Measurements from ENCODE around the gene L3MBTL4.

Gene L3MBTL4

DNA sequence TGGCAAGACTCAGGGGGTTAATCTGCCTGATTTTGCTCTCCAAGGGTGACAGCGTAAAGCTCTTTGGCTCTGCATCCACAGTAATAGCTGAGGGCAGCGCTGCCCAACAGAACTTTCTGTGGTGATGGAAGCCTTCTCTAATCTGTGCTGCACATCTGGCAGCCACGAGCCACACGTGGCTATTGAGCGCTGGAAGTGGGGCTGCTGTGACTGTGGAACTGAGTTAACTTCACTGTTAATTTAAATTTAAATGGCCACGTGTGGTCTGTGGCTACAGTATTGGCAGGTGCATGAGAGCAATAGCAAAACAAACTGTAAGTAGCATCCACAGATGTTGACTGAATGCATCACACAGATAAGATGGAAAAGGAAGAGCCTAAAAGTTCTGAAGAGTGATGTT is 472.1 kb downstream of the L3MBTL4 start:
- no peaks in the 10 kb centered on the region for H3K4me1 ChIP-seq (ENCODE audit: control insufficient read depth, insufficient read depth, low read length)
- H3K9me3 ChIP-seq (ENCODE audit: control insufficient read depth, low read length): no peaks in the 10 kb centered on the region
- no peak overlapping the region for H3K4me3 ChIP-seq (ENCODE audit: low read length)
- no peaks in the 10 kb centered on the region for H3K27me3 ChIP-seq (ENCODE audit: control insufficient read depth, insufficient read depth, low read length)
- H3K36me3 ChIP-seq (ENCODE audit: control insufficient read depth, insufficient read depth, low read length): no peaks in the 10 kb centered on the region
- H3K9ac ChIP-seq (ENCODE audit: low read length): no peak overlapping the region

DNA sequence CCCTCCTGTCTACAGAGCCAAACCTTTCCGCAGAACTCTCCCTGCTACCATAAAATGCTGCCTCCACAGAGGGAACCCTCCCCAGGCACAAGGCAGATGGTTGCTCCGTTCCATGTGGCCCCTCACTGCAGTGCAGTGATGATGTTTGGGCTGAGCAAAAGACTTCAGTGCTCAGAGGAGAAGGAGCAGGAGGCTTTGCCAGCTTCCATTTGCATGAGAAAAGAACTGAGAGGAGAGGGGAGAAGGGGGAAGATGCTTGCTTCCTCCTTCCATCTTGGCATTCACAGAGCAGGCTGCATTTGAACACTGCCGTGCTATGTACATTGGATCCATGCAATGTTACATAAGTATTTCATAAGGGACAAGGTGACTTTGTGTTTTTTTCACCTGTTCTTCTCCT is 472.8 kb downstream of the L3MBTL4 start:
- Histone ChIP-seq H3K4me3 (ENCODE audit: low read length) (no peak overlapping the region), H3K36me3 (ENCODE audit: control insufficient read depth, insufficient read depth, low read length) (no peaks in the 10 kb centered on the region), H3K27me3 (ENCODE audit: control insufficient read depth, insufficient read depth, low read length) (no peaks in the 10 kb centered on the region), H3K4me1 (ENCODE audit: control insufficient read depth, insufficient read depth, low read length) (no peaks in the 10 kb centered on the region), H3K9me3 (ENCODE audit: control insufficient read depth, low read length) (no peaks in the 10 kb centered on the region), H3K9ac (ENCODE audit: low read length) (no peak overlapping the region)

DNA sequence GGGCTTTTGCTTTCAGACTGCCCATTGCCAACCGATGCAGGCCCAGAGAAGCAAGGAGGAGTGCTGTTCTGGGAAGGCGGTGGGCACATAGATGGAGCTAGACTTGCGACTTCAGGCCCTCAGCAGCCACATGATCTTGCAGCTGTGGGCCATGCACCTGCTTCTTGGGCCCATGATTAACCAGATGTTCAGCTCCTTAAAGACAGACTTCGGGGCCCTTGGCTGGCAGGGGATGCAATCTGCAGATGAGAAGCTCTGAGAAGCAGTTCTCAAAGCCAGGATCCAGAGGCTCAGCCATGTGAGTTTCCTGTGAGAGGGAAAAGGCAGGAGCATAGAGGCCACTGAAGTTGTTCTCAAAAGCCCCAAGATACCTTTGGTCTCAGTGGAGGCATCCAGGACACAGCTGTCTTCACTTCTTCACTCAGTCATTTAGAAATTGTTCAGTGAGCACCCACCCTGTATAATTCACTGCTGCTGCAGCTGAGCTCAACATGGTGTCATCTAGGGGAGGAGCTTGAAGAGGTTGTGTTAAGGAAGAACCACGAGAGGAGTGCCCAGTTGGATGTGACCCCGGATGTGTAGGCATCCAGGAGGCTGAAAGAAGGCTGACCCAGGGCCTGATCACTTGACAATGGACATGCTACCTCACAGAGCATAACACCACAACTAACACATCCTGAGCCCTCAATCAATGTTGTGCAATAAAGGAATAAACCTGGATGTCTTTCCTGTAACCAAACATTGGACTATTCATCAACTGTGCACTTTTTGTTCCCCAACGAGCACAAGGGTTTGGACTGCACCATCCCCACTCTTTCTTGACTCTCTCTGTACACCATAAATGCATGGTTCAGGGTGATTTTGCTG is 474.7 kb downstream of the L3MBTL4 start:
- H3K4me1 ChIP-seq (ENCODE audit: control insufficient read depth, insufficient read depth, low read length): no peaks in the 10 kb centered on the region
- H3K9ac ChIP-seq (ENCODE audit: low read length): no peak overlapping the region
- no peak overlapping the region for H3K4me3 ChIP-seq (ENCODE audit: low read length)
- no peaks in the 10 kb centered on the region for H3K27me3 ChIP-seq (ENCODE audit: control insufficient read depth, insufficient read depth, low read length)
- no peaks in the 10 kb centered on the region for H3K9me3 ChIP-seq (ENCODE audit: control insufficient read depth, low read length)
- H3K36me3 ChIP-seq (ENCODE audit: control insufficient read depth, insufficient read depth, low read length): no peaks in the 10 kb centered on the region

DNA sequence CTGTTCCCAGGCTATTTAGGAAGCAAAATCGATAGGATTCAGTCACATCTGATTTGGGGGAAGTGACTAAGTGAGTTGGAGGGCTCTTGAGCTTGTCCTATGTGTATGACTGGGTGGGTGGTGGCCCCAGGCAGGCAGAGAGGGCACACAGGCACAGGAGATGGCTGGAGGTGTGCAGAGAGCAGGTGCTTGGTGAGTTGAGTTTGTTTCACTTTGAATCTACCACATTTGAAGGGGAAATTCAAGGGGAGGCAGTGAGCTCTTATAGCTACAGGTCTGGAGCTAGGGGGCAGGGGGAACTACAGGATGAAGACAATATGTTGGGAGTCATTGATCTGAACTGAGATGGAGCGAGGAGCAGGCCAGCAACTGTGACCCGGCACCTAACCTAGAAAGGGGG is 476.9 kb downstream of the L3MBTL4 start:
- Histone ChIP-seq H3K9ac (ENCODE audit: low read length) (no peak overlapping the region), H3K36me3 (ENCODE audit: control insufficient read depth, insufficient read depth, low read length) (no peaks in the 10 kb centered on the region), H3K27me3 (ENCODE audit: control insufficient read depth, insufficient read depth, low read length) (no peaks in the 10 kb centered on the region), H3K9me3 (ENCODE audit: control insufficient read depth, low read length) (no peaks in the 10 kb centered on the region), H3K4me3 (ENCODE audit: low read length) (no peak overlapping the region), H3K4me1 (ENCODE audit: control insufficient read depth, insufficient read depth, low read length) (no peaks in the 10 kb centered on the region)

DNA sequence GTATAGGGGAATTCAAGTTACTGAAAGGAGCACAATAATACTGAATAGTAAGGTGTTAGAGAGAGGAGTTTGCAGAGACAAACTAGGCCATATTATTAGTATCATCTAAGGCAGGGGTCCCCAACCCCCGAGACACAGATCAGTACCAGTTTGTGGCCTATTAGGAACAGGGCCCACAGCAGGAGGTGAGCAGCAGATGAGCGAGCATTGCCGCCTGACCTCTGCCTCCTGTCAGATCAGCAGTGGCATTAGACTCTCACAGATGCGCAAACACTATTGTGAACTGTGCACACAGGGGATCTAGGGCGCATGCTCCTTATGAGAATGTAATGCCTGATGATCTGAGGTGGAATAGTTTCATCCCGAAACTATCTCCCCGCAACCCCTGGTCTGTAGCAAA is 477.6 kb downstream of the L3MBTL4 start:
- H3K4me1 ChIP-seq (ENCODE audit: control insufficient read depth, insufficient read depth, low read length): no peaks in the 10 kb centered on the region
- H3K9ac ChIP-seq (ENCODE audit: low read length): no peak overlapping the region
- no peaks in the 10 kb centered on the region for H3K36me3 ChIP-seq (ENCODE audit: control insufficient read depth, insufficient read depth, low read length)
- H3K4me3 ChIP-seq (ENCODE audit: low read length): no peak overlapping the region
- no peaks in the 10 kb centered on the region for H3K9me3 ChIP-seq (ENCODE audit: control insufficient read depth, low read length)
- no peaks in the 10 kb centered on the region for H3K27me3 ChIP-seq (ENCODE audit: control insufficient read depth, insufficient read depth, low read length)

DNA sequence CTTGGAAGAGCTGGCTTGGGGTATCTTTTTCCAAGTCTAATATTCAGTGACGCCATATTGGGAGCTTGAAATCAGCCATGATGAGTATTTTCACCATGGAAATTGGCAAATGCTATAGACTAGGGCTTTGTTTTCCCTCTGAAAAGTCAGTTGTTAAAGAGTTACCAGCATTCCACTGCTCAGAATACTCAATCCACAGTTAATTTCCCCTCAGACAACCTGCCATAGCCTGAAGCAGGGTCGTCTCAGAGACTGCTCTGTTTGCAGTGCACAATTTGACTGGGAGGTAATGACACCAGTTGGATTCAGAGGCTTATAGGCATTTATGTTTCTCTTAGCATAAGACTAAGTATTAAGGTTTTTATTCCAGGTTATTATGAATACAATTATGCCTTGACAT is 483.9 kb downstream of the L3MBTL4 start:
- Histone ChIP-seq H3K4me1 (ENCODE audit: control insufficient read depth, insufficient read depth, low read length) (no peaks in the 10 kb centered on the region), H3K27me3 (ENCODE audit: control insufficient read depth, insufficient read depth, low read length) (no peaks in the 10 kb centered on the region), H3K4me3 (ENCODE audit: low read length) (no peak overlapping the region), H3K9me3 (ENCODE audit: control insufficient read depth, low read length) (no peaks in the 10 kb centered on the region), H3K9ac (ENCODE audit: low read length) (no peak overlapping the region), H3K36me3 (ENCODE audit: control insufficient read depth, insufficient read depth, low read length) (no peaks in the 10 kb centered on the region)

DNA sequence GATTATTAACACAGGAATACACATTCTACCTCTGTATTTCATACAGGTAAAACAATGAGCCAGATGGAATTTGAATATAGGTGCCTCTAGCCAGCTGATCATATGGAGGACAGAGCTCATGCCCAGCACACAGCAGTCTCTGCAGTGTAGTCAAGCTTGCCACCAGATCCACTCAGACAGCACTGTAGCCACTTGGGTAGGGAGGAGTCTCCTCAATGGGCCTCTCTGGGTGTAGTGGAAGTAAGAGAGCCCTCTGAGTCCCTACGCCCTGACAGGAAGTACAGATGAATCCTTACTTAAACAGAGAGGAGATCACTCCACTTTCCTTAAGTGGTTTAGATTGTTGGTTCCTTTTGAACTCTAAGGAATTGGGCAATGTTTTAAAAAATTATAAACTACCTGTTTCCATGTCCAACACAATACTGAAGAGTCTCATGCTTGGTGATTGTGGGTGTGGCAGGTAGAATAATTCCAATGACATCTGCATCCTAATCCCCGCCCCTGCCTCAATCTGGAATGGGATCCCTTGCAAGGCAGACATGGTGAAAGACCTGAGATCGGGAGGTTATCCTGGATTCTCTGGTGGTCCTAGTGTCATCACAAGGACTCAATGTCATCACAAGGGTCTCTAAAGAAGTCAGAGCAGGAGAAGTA is 496.4 kb downstream of the L3MBTL4 start:
- no peaks in the 10 kb centered on the region for H3K9me3 ChIP-seq (ENCODE audit: control insufficient read depth, low read length)
- no peaks in the 10 kb centered on the region for H3K4me1 ChIP-seq (ENCODE audit: control insufficient read depth, insufficient read depth, low read length)
- no peaks in the 10 kb centered on the region for H3K36me3 ChIP-seq (ENCODE audit: control insufficient read depth, insufficient read depth, low read length)
- no peak overlapping the region for H3K9ac ChIP-seq (ENCODE audit: low read length)
- H3K27me3 ChIP-seq (ENCODE audit: control insufficient read depth, insufficient read depth, low read length): no peaks in the 10 kb centered on the region
- no peak overlapping the region for H3K4me3 ChIP-seq (ENCODE audit: low read length)

DNA sequence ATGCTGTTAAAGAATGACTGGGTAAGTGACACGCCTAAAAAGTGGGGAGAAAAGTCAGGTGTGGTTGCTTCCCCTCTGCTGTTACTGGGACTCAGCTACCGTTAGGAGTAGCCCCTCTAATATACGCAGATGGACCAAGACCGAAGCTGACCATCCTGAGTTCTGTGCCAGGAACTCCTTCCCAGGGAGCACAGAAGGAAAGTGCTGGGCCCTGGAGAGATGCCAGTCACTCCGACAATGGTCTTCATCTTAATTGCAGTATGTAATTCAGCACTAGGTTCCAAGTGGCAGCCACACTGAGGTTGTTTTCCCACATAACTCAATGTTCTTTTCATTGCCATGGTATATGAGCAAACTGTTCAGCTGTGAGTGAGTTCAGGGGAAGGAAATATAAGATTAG is 499.8 kb downstream of the L3MBTL4 start:
- no peaks in the 10 kb centered on the region for H3K27me3 ChIP-seq (ENCODE audit: control insufficient read depth, insufficient read depth, low read length)
- H3K36me3 ChIP-seq (ENCODE audit: control insufficient read depth, insufficient read depth, low read length): no peaks in the 10 kb centered on the region
- no peaks in the 10 kb centered on the region for H3K4me1 ChIP-seq (ENCODE audit: control insufficient read depth, insufficient read depth, low read length)
- H3K9ac ChIP-seq (ENCODE audit: low read length): no peak overlapping the region
- H3K9me3 ChIP-seq (ENCODE audit: control insufficient read depth, low read length): no peaks in the 10 kb centered on the region
- no peak overlapping the region for H3K4me3 ChIP-seq (ENCODE audit: low read length)

DNA sequence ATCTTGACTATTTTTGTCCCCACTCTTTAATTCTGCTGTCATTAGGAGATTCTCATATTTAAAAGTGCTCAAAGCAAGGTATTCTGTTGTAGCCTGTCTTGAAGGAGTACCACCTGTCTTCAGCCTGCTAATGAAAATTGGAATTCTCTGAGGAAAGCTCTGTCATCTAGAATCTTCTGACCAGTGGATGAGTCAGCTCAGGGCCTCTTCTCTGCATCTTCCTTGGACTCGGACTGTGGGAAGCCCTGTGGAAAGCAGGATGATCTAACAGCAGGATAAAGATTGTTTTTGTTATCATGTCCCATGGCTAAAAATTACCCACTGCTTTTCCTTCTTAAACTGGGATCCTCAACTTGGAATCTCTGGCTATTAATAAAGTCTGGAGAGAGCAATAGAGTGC is 500.7 kb downstream of the L3MBTL4 start:
- no peaks in the 10 kb centered on the region for H3K36me3 ChIP-seq (ENCODE audit: control insufficient read depth, insufficient read depth, low read length)
- H3K9me3 ChIP-seq (ENCODE audit: control insufficient read depth, low read length): no peaks in the 10 kb centered on the region
- no peaks in the 10 kb centered on the region for H3K27me3 ChIP-seq (ENCODE audit: control insufficient read depth, insufficient read depth, low read length)
- no peak overlapping the region for H3K9ac ChIP-seq (ENCODE audit: low read length)
- no peak overlapping the region for H3K4me3 ChIP-seq (ENCODE audit: low read length)
- no peaks in the 10 kb centered on the region for H3K4me1 ChIP-seq (ENCODE audit: control insufficient read depth, insufficient read depth, low read length)

DNA sequence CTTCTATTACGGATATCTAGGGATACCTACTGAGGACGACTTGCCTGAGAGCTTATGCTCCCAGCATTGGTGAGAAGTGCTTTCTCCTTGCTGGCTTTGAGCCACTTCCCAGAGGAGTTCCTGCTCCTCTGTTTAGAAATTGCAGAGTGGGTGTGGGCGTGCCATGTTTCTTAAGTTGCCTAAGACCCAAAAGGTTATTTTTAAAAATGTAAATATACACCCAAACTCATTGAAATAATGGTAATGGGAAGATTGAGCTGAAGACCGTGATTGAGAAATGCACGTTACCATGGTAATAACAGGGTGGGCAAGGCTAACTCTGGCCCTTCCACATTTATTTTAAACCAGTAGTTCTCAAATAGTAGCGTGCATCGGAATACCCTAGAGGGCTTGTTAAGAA is 502.1 kb downstream of the L3MBTL4 start:
- Histone ChIP-seq H3K36me3 (ENCODE audit: control insufficient read depth, insufficient read depth, low read length) (no peaks in the 10 kb centered on the region), H3K9ac (ENCODE audit: low read length) (no peak overlapping the region), H3K4me1 (ENCODE audit: control insufficient read depth, insufficient read depth, low read length) (no peaks in the 10 kb centered on the region), H3K27me3 (ENCODE audit: control insufficient read depth, insufficient read depth, low read length) (no peaks in the 10 kb centered on the region), H3K4me3 (ENCODE audit: low read length) (no peak overlapping the region), H3K9me3 (ENCODE audit: control insufficient read depth, low read length) (no peaks in the 10 kb centered on the region)

DNA sequence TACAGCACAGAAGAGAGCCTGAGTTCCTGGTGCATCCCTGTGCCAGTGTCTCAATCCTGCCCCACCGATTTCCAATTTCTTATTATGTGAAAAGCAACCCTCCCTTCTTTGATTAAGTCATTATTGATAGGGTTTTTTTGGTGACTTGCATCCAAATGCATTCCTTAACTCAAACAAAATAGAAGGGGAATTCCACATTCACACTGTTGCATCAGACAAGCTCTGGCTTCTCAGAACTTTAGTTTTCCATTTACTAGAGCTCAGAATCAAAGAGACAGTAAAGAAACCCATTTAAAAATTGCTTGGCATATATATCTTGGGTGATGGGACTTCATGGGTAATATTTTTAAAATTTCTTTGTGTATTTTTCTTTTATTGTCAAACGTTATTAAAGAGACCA is 505.6 kb downstream of the L3MBTL4 start:
- H3K4me3 ChIP-seq (ENCODE audit: low read length): no peak overlapping the region

More for the DNA sequence above, 505.6 kb downstream of the L3MBTL4 start:
- Histone ChIP-seq H3K9me3 (ENCODE audit: control insufficient read depth, low read length) (no peaks in the 10 kb centered on the region), H3K36me3 (ENCODE audit: control insufficient read depth, insufficient read depth, low read length) (no peaks in the 10 kb centered on the region), H3K27me3 (ENCODE audit: control insufficient read depth, insufficient read depth, low read length) (no peaks in the 10 kb centered on the region), H3K4me1 (ENCODE audit: control insufficient read depth, insufficient read depth, low read length) (no peaks in the 10 kb centered on the region), H3K9ac (ENCODE audit: low read length) (no peak overlapping the region)
